Sigmoid colon (tissue), 3 donors: ENCODE measurements around the gene CLIC3.

Experiments
- POLR2A ChIP-seq, 2 donors: fragments of 450-650 bp; IDR thresholded peaks; one replicate each; pipeline ENCODE4 v1.6.1; 2016; ENCODE audit warnings: antibody characterized with exemption in 2 of 2, mild to moderate bottlenecking in 2 of 2, moderate library complexity in 2 of 2
- TF ChIP-seq, protein P1 (sequence below), 4 experiments: fragments of 450-650 bp in 3 of 4; fragments of 200-600 bp in 1 of 4; IDR thresholded peaks; one replicate each; pipeline ENCODE4 v1.5.1; 2016 to 2019; ENCODE audit warnings: antibody characterized with exemption in 4 of 4, mild to moderate bottlenecking in 3 of 4, moderate library complexity in 2 of 4

DNA sequence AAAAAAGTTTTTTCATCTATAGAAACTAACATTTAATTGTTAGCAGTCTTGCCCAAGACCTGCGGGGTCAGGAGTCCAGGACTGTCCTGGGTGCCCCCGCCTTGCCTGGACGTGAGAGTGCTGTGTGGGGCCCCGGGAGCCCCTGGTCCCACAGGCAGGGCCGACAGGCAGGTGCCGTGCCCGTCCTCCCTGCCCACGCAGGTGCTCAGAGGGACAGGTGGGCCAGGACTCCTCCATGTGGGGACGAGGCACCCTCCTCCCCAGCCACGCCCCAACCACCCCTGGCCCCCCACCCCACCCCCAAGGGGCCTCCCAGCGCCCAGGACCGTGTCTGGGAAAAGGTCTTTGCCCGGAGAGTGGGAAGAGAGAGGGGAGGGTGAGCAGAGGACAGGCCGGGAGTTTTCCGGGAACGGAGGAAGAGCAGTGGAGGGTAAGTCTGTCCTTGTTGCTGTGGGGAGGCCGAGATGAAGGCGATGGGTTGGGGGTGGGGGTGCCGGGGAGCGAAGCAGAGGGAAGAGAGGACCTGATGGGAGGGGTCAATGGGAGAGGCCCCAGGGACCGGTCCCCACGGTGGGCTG, 47.0 kb downstream of the CLIC3 start:
- TF ChIP-seq, protein P1, sequence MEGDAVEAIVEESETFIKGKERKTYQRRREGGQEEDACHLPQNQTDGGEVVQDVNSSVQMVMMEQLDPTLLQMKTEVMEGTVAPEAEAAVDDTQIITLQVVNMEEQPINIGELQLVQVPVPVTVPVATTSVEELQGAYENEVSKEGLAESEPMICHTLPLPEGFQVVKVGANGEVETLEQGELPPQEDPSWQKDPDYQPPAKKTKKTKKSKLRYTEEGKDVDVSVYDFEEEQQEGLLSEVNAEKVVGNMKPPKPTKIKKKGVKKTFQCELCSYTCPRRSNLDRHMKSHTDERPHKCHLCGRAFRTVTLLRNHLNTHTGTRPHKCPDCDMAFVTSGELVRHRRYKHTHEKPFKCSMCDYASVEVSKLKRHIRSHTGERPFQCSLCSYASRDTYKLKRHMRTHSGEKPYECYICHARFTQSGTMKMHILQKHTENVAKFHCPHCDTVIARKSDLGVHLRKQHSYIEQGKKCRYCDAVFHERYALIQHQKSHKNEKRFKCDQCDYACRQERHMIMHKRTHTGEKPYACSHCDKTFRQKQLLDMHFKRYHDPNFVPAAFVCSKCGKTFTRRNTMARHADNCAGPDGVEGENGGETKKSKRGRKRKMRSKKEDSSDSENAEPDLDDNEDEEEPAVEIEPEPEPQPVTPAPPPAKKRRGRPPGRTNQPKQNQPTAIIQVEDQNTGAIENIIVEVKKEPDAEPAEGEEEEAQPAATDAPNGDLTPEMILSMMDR (IDR thresholded peaks at IDR 0.05) = no peak
- TF ChIP-seq POLR2A (IDR thresholded peaks at IDR 0.05) = no peak
